Panc1 (cell line): ENCODE results near the gene AP1B1. TPM values are rescaled to one million over a fixed set of nuclear protein-coding genes. Genes with fewer than 3 reads are reported as not detected.
"Not testable (repeated sequence)": the region's sequence is repeated elsewhere in the genome, so short reads cannot be mapped to it uniquely, and the experiment has no call there.

Experiments
- ATAC-seq: fragments of 200-7000 bp; cut with Tn5 transposase; 2 replicates; pipeline ENCODE4 v1.9.1; 2020; ENCODE audit warnings: mild to moderate bottlenecking, moderate library complexity
- BruUV-seq: library from RNA; stranded (reverse); fragments of 400-500 nt; replicated peaks from 2 replicates; lab custom pipeline; 2021; lab: Mats Ljungman, UMichigan
- CTCF ChIA-PET: fragments of 300-600 bp; sonication (Branson Sonifier 250); formaldehyde crosslinking; loops from one replicate; lab custom pipeline; 2022; ENCODE audit warnings: antibody characterized with exemption; lab: Charles Lee
- POLR2A ChIA-PET: fragments of 300-600 bp; sonication (Branson Sonifier 250); formaldehyde crosslinking; loops from one replicate; lab custom pipeline; 2022; ENCODE audit warnings: antibody characterized with exemption; lab: Charles Lee
- DNase-seq: peaks from one replicate; pipeline ENCODE4 v3.0.0-alpha.2; 2010; ENCODE audit warnings: low read depth, low spot score
- H3K27ac ChIP-seq: 2 replicates; pipeline ENCODE4 v1.5.1; 2011; ENCODE audit warnings: mild to moderate bottlenecking, low read length, inconsistent platforms
- H3K27me3 ChIP-seq: fragments of 200-500 bp; sonication (Bioruptor generic); 2 replicates; pipeline ENCODE4 v1.6.0; 2014; ENCODE audit warnings: low read length, inconsistent platforms; ENCODE audit not compliant: control insufficient read depth, insufficient read depth
- H3K36me3 ChIP-seq: fragments of 200-500 bp; sonication (Bioruptor generic); 2 replicates; pipeline ENCODE4 v1.5.1; 2014; ENCODE audit warnings: inconsistent platforms, mild to moderate bottlenecking, low read length, moderate library complexity; ENCODE audit not compliant: control insufficient read depth, insufficient read depth
- H3K4me1 ChIP-seq: 2 replicates; pipeline ENCODE4 v1.5.1; 2011; ENCODE audit warnings: inconsistent platforms, mild to moderate bottlenecking, low read length, moderate library complexity; ENCODE audit not compliant: control insufficient read depth, insufficient read depth
- H3K4me3 ChIP-seq, 2 experiments: 2 replicates each; pipeline ENCODE4 v1.5.1; 2011 to 2012; ENCODE audit warnings: low read depth in 2 of 2, low read length in 2 of 2, mild to moderate bottlenecking in 2 of 2, inconsistent platforms in 1 of 2, moderate library complexity in 1 of 2
- H3K9me3 ChIP-seq: fragments of 200-500 bp; sonication (Bioruptor generic); 2 replicates; pipeline ENCODE4 v1.5.1; 2014; ENCODE audit warnings: low read depth, mild to moderate bottlenecking, inconsistent platforms, low read length, moderate library complexity; ENCODE audit not compliant: control insufficient read depth, insufficient read depth
- CTCF ChIP-seq: fragments of 450-650 bp; IDR thresholded peaks from 2 replicates; pipeline ENCODE4 v1.5.1; 2017; ENCODE audit warnings: mild to moderate bottlenecking
- POLR2AphosphoS5 ChIP-seq: IDR thresholded peaks from 2 replicates; pipeline ENCODE4 v1.6.1; 2012; ENCODE audit warnings: mild to moderate bottlenecking, low read depth, low read length, moderate library complexity
- REST ChIP-seq, 2 experiments: IDR thresholded peaks; 2 replicates each; pipeline ENCODE4 v1.6.1; 2011 to 2012; ENCODE audit warnings: low read depth in 2 of 2, control low read depth in 1 of 2, low read length in 1 of 2, mild to moderate bottlenecking in 1 of 2, moderate library complexity in 1 of 2; ENCODE audit not compliant: insufficient read depth in 1 of 2
- SIN3A ChIP-seq: IDR thresholded peaks from 2 replicates; pipeline ENCODE4 v1.6.1; 2012; ENCODE audit warnings: low read depth, mild to moderate bottlenecking, low read length, moderate library complexity, borderline replicate concordance; ENCODE audit not compliant: insufficient read depth
- TCF7L2 ChIP-seq: IDR thresholded peaks from 2 replicates; pipeline ENCODE4 v1.6.1; 2011; ENCODE audit warnings: mild to moderate bottlenecking, low read depth, low read length, inconsistent platforms
- in situ Hi-C: cut with HindIII; loops from 2 replicates; pipeline ENCODE4 v1.10.0; 2016; ENCODE audit warnings: low sequenced_read_pairs, low pct_unique_long_range_greater_than_20kb
- intact Hi-C: fragments of 100-400 bp; cut with micrococcal nuclease; formaldehyde crosslinking; loops from one replicate; pipeline ENCODE4 v1.10.0; 2022; ENCODE audit not compliant: unreplicated experiment
- total RNA-seq: library from RNA; stranded (reverse); gene quantifications from one replicate; pipeline ENCODE4 v1.2.1, GENCODE V29; 2021; ENCODE audit not compliant: unreplicated experiment

The AP1B1 gene
- total RNA-seq, 1 experiment from 2014 or later = 48.6 TPM

- ATAC-seq, CTCF ChIA-PET, intact Hi-C loops: not testable (repeated sequence)
Observed at GRCh38 chr22:29357193-29357890, 31.0 kb downstream of the AP1B1 start.

GRCh38 chr22:29353860-29354259 is 34.5 kb downstream of the AP1B1 start:
- ChIA-PET CTCF (no interaction called here), POLR2A (no interaction called here)
- BruUV-seq = no TSS peak
- H3K36me3 ChIP-seq = no peaks in the 10 kb centered on the region
- H3K4me1 ChIP-seq = no peaks in the 10 kb centered on the region
- H3K27me3 ChIP-seq = no peaks in the 10 kb centered on the region
- DNase-seq (no peak), ATAC-seq (no peak)
- H3K27ac ChIP-seq = no peak overlapping the region
- H3K9me3 ChIP-seq = no peaks in the 10 kb centered on the region
- TF ChIP-seq REST (IDR thresholded peaks at IDR 0.05; ENCODE audit: insufficient read depth in 1 of 2, low read depth in 2 of 2, low read length in 1 of 2) (no peak), POLR2AphosphoS5 (no peak), CTCF (no peak), TCF7L2 (no peak), SIN3A (no peak)
- in situ Hi-C loops = no loop called here
- intact Hi-C loops = no loop called here
- H3K4me3 ChIP-seq = no peak overlapping the region

More at GRCh38 chr22:29357193-29357890, 31.0 kb downstream of the AP1B1 start:
- H3K4me3 ChIP-seq, BruUV-seq, H3K9me3 ChIP-seq, DNase-seq, in situ Hi-C loops, H3K4me1 ChIP-seq, H3K36me3 ChIP-seq, H3K27me3 ChIP-seq, H3K27ac ChIP-seq: not testable (repeated sequence)
- POLR2A ChIA-PET = interaction anchor here (0.7 kb wide), 1 partner anchor 14 kb away, joined by 4 read pairs; no protein-coding TSS in a partner anchor

- CTCF ChIA-PET = no interaction called here
- in situ Hi-C loops = no loop called here
- H3K4me3 ChIP-seq = no peak overlapping the region
- H3K9me3 ChIP-seq = no peaks in the 10 kb centered on the region
- H3K27me3 ChIP-seq = no peaks in the 10 kb centered on the region
- DNase-seq (no peak), ATAC-seq (no peak)
- no peak overlapping the region for H3K27ac ChIP-seq
- 0 out of 2 replicates have a peak, but pooled peaks cover 3% of the 10 kb centered on the region for H3K36me3 ChIP-seq
- no peaks in the 10 kb centered on the region for H3K4me1 ChIP-seq
- no TSS peak for BruUV-seq
- TF ChIP-seq TCF7L2 (no peak), CTCF (no peak), POLR2AphosphoS5 (no peak), SIN3A (no peak), REST (IDR thresholded peaks at IDR 0.05; ENCODE audit: insufficient read depth in 1 of 2, low read depth in 2 of 2, low read length in 1 of 2) (no peak)
- POLR2A ChIA-PET = no interaction called here
- intact Hi-C loops = no loop called here
Observed at GRCh38 chr22:29353286-29353685, 35.1 kb downstream of the AP1B1 start.
